ENCODE measurements around the gene LHFPL6. TPM values are rescaled to one million over a fixed set of nuclear protein-coding genes. Genes with fewer than 3 reads are reported as not detected.

LHFPL6 gene
- total RNA-seq, 1 donor from 2014 or later = 31.8 TPM

- peak; percentile 95 to 97 for DNase-seq (ENCODE audit: low read depth in 2 of 2)
These were observed 187.8 kb downstream of the LHFPL6 start for GRCh38 chr13:39415008-39415802.

- no peak for DNase-seq (ENCODE audit: low read depth in 2 of 2)
These were observed 188.7 kb downstream of the LHFPL6 start for GRCh38 chr13:39414339-39414738.

- DNase-seq (ENCODE audit: low read depth in 2 of 2) = no peak
These were observed 191.5 kb downstream of the LHFPL6 start for GRCh38 chr13:39411511-39411910.

DNA sequence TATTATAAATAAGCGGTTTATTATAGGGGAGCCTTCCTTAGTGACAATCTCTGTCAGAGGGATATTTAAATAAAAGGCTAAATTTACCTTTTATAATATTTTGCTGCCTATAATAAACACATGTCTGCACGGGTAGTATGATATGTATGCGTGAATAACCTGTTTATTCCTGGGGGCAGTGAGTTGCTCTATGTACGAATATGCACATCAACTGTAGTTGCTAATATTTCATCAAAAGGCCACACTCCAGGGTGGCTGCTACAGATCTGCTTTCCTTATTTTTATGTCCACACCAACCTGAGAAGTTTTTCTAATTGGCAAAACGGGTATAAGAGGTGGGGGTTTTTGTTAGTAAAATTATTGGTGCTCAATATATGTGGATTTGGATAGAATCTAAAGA, 192.0 kb downstream of the LHFPL6 start:
- DNase-seq (ENCODE audit: low read depth in 2 of 2) = no peak

DNA sequence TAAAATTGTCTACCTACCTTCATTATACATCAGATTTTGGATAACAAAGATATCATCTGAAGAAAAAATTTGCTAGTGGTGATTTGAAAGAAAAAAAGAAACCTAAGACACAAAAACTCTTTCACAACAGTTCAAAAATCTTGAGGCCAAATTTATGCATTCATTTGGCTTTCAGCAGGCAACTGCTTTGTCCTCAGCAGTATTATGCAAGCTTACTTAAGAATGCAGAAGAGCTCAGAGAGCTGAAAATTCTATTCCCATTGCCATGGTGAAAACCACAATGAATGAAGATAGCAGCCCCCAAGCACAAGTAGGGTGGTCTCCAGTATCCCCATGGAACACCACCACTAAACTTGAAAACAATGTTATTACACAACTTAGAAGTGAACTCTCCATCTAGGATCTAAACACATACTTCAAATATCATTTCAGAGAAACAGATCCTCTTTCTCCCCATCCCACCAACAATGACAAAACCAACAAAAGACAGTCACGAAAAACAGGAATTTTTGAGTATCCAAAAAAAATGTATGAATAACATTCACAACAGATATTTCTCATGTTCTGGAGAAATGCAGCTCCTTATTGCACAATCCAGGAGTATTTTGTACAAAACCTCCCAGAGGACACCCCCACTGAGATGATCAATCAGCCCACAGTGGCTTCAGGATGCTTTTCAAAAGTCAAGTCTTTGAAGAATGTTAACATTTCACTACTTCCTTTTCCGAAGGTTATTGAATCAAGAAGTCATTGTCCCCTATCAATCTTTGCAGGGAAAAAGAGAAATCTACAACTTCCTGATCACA, 192.7 kb downstream of the LHFPL6 start:
- DNase-seq (ENCODE audit: low read depth in 2 of 2) = peak in 1 of 2 donors; percentile 58

- no peak for DNase-seq (ENCODE audit: low read depth in 2 of 2)
These were observed 194.5 kb downstream of the LHFPL6 start for GRCh38 chr13:39408512-39408911.

GRCh38 chr13:39407786-39408185, 195.2 kb downstream of the LHFPL6 start:
- DNase-seq (ENCODE audit: low read depth in 2 of 2) = peak in 1 of 2 donors; percentile 52

- no peak for DNase-seq (ENCODE audit: low read depth in 2 of 2)
These were observed 195.9 kb downstream of the LHFPL6 start for GRCh38 chr13:39407138-39407537.

GRCh38 chr13:39406688-39407087, 196.3 kb downstream of the LHFPL6 start:
- DNase-seq (ENCODE audit: low read depth in 2 of 2) = no peak

GRCh38 chr13:39405596-39406205, 197.3 kb downstream of the LHFPL6 start:
- DNase-seq (ENCODE audit: low read depth in 2 of 2) = no peak

DNA sequence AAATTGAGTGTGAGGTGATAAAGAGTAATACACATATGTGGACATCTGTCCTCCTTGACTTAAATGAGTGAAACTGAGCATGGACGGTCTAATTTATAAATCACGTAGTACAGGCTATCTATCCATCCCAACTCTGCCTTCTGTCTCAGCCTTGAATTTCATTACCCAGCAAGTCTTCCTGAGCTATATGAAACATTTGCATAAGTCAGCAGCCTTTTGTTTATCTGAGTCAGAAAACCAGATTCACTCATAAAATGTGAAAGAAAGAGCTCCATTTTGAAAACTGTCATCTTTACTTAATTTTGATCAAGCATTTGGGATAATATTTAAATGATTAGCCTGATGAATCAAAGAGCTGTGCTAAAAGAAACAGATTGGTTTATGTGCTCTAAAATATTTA, 197.9 kb downstream of the LHFPL6 start:
- DNase-seq (ENCODE audit: low read depth in 2 of 2) = no peak

- DNase-seq (ENCODE audit: low read depth in 2 of 2) = no peak
These were observed 199.9 kb downstream of the LHFPL6 start for GRCh38 chr13:39403106-39403505.

- no peak for DNase-seq (ENCODE audit: low read depth in 2 of 2)
These were observed 200.6 kb downstream of the LHFPL6 start for GRCh38 chr13:39402221-39402970.

DNA sequence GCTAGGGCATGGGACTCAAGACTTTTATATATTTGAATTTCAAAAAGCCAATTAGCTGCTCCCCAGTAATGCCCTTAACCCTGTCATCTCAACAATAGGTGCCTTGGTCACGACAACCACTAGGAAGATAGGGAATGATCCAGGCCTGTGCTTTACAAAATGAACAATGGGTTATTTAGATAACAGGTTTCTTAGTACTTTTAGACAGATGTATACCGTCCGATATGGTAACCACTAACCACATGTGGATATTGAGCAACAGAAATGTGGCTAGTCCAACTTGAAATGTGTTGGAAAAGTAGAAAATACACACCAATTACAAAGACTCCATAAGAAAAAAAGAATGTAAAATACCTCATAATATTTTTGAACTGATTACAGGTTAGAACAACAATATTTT, 201.2 kb downstream of the LHFPL6 start:
- no peak for DNase-seq (ENCODE audit: low read depth in 2 of 2)

- DNase-seq (ENCODE audit: low read depth in 2 of 2) = no peak
These were observed 201.8 kb downstream of the LHFPL6 start for GRCh38 chr13:39401046-39401705.

DNA sequence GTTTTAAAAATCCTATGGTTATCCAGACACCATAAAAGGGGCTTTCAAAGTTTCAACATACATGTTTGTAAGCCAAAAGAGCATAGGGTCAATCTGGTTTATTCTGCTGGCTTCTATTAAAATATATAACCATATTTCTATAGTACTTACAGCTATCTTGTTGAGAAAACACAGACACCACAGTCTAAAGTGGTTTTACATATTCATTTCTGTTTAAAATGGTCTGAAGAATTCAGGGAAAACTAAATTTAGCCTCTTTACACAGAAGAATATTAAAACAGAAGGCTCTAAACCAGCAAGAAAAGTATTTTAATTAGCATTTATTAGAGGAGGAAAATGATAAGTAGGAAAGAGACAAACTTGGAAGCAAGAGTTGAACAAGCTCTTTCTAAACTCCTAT, 203.9 kb downstream of the LHFPL6 start:
- DNase-seq (ENCODE audit: low read depth in 2 of 2) = no peak

DNA sequence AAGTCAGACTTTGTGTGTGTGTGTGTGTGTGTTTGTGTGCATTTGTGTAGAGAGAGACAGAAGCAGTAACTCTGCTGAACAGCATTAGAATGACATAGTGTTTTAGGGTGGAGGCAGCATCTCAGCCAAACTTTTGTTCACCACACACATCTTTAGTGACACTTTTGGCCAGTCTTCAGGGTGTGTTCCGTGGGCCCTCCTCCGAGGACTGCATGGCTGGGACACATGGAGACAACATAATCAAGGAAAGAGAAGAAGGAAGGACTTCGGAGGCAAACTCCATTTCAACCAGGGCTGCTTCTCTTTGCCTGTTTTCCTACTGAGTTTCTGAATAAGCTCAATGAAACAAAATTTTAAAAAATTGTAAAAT, 205.1 kb downstream of the LHFPL6 start:
- DNase-seq (ENCODE audit: low read depth in 2 of 2) = no peak

DNA sequence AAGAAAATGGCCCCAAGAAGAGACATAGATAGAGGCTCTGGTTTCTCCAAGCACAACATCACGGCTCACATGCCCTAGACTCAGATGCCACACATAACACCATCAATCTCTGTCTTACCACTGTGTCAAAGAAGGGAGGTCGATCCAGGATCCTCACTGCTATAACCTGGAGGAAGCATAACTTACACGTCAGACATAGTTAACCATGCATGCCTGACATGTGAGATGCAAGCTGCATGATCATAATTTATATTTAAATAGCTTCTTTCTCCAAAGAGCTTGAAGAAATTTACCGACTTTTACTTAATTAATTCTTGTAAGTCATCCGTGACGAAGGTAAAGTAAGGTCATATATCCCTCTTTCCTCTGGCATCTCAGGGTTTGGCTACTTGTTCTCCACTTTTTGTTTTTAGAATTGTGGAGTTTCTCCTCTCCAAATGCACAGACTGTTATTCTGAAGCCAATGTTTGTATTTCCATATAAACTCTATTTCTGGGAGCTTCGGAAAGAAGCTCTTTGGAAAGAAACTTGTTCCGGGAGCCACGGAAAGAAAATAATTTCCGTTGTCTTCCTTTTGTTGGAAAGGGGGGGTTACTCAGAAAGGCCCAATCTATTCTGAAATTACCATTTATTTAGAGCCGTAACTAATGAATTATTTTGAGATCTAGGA, 205.6 kb downstream of the LHFPL6 start:
- no peak for DNase-seq (ENCODE audit: low read depth in 2 of 2)

DNA sequence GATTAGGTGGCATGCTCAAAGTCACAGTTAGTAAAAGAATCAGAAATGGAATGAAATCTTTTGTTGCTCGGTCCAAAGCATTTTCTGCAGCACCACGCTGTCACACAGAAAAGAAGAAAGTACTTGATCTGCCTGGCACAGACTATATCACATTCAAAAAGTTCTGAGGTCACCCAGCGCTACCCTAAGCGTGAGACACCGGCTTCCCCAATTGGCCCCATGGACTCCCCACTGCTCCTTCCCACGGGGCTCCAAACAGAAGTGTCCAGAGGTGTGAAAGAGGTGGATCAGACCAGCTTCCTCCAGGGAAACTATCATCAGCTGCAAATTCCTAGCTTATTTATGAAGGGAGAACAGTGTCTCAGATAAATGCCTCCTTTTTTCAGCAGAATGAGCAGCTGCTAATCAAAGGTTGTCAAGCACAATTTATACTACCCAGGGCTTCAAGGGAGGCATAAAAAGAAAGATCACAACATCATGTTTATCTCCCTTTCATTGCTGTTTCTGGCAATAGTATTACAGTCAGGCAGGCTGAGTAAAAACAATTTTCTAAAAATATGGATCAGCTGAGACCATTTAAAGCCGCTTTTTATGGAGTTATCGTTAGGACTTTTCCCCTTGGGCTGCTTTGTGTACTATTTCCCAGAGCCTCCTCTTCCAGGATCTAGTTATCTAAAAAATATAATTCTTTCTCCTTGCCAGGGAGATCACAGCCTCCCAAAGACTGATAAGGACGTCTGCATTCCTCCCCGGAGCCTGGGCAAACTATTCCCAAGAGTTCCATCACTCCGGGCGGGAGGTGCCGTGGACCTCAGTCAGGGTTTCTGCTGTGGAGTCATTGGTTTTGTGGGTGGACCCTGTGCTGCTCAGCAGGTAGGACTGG, 208.0 kb downstream of the LHFPL6 start:
- DNase-seq (ENCODE audit: low read depth in 2 of 2) = no peak

- DNase-seq (ENCODE audit: low read depth in 2 of 2) = no peak
These were observed 211.2 kb downstream of the LHFPL6 start for GRCh38 chr13:39391761-39392160.
